Activated CD8-positive, alpha-beta memory T cell treated with anti-CD3 and anti-CD28 coated beads, Interleukin-2, amount 50 U/mL, for 4 hours (primary cell): ENCODE results near the gene CD200R1L.

Experiments
- DNase-seq: peaks from one replicate; pipeline ENCODE4 v3.0.0-alpha.2; 2020

CD200R1L gene

DNA sequence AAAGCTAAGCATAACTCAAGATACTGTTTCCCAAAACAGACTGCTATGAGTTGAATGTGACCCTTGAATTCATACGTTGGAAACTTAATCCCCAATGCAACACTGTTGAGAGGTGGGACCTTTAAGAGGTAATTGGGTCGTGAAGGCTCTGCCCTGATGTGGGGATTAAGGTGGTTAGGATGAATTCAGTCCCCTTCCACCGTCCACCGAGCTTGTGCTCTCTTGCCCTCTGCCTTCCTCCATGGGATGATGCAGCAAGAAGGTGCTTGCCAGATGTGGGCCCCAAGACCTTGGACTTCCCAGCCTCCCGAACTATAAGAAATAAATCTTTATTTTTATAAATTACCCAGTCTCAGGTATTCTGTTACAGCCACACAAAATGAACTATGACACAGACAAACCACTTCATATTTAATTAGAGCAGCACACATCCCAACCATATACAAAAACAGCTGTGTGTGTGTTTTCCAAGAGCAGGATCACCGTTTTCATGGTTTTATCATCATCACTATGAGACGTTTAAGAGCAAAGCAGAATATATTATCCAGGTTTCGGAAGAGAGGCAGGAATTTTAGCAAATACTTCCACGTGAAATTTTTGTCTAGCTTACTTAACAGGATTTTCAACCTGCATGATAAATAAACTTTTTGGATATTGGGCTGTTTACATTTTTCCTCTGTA, 61.2 kb downstream of the CD200R1L start:
- DNase-seq, result no peak

DNA sequence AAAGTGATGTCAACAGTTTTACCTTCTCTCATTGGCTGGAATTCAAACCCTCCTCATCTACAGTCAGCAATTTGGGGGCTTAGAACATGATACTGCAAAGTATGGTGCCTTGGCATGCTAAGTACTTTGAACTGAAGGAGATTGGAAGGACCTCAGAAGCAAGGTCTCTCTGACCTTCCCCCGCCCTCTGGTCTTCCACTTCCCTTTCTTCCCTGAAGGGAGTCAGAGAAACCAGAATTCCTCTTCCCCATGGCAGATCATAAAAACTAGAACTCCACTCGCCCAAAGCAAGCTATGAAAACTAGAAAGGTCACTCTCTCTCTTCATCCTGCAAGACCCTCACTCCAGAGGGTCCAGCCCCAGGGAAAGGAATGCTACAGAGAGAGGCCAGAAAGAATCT, 64.2 kb downstream of the CD200R1L start:
- no peak for DNase-seq

GRCh38 chr3:112781599-112781998, 65.1 kb downstream of the CD200R1L start:
- DNase-seq, result no peak

GRCh38 chr3:112779558-112780480, 66.8 kb downstream of the CD200R1L start:
- no peak for DNase-seq

GRCh38 chr3:112779011-112779410, 67.7 kb downstream of the CD200R1L start:
- no peak for DNase-seq

DNA sequence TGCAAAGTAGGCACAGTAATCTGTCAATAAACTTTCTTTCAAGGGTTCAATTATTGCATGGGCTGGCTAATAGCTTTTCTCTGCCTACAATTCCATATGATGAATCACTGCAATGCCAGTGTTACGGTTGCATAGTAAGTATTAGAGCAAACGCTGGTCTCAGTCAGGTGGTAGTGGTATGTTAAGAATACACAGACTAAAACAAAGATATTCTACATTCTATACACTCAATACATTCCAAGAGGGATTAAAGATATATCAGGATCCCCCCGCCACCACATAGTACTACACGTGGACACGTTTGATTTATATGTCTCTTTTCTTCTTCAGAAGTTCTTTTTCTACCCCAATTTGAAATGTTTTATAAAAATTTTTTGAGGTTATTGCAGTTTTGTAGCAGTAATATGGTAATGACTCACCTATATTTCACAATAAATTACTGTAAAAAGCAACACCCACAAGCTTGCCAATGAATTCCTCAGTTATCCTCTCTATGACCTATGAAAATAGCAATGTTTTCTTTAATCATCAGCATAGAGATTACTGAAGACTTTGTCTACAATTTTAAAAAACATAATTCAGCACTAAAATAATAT, 68.2 kb downstream of the CD200R1L start:
- DNase-seq, result no peak

DNA sequence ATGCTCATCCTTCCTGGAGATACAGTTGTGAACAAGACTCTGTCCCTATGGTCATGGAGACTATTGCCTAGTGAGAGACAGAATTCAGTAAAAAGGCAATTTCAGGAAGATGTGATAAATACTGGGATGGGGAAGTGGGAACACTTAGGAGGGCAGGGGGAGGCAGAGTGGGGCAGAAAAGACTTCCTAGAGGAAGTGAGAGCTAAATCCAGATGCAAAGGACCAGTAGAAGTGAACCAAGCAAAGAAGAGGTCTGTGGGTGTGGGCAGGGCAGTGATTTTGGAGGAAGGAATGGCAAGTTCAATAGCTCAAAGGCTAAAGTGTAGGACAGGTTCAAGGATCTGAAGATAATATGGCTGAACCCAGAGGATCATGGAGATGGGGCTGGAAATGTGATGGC, 68.9 kb downstream of the CD200R1L start:
- no peak for DNase-seq

- DNase-seq, result no peak
These were observed 69.8 kb downstream of the CD200R1L start for GRCh38 chr3:112776836-112777235.

DNA sequence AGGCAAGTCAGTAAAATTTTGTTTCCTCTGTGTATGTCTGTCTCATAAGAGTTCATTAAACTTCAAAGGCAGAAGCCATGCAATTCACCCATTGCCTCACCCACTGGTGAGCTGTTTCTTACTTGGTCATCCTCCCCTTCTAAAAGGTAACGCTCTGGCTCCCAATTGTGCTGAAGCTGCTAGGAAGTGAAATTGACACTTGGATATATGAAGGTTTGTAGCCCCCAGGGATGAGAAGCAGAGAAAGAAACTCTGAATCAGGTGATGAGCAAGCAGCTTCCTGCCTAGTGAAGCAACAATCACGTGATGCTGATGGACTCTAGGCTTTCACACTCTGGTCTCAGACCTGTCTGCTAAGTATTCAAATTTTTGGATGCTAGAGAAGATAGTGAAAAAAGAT, 70.7 kb downstream of the CD200R1L start:
- no peak for DNase-seq

- DNase-seq, result no peak
These were observed 71.5 kb downstream of the CD200R1L start for GRCh38 chr3:112775011-112775742.

DNA sequence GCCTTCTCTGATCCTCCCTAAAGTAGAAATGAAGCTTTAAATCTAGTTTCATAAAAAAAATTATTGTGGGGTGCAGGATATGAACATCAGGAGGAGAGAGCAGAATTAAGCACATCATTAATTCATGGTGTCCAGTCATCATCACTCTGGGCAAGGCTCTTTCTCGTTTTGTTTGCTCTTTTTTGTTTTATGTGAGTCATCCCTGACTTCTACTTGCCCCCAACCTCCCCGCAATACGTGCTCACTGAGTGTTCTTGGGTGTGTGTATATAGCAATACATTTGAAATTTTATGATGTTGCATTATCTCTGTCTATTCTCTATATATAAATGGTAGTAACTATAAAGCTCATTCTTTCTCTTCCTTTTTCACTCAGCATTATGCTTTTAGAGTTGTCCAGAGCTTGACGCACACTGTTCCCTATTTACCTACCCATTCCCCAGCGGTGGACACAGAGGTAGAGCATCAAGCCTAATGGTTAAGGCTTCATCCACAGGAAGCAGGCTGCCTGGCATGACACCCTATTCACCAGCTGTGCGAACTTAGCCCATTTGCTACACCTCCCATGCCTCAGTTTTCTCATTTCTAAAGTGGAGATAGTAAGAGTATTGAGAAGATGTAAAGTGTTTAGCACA, 72.3 kb downstream of the CD200R1L start:
- DNase-seq, result no peak

GRCh38 chr3:112773864-112774263, 72.8 kb downstream of the CD200R1L start:
- DNase-seq, result no peak

- DNase-seq, result no peak
These were observed 75.7 kb downstream of the CD200R1L start for GRCh38 chr3:112770951-112771350.

GRCh38 chr3:112770032-112770626, 76.5 kb downstream of the CD200R1L start:
- DNase-seq, result no peak

DNA sequence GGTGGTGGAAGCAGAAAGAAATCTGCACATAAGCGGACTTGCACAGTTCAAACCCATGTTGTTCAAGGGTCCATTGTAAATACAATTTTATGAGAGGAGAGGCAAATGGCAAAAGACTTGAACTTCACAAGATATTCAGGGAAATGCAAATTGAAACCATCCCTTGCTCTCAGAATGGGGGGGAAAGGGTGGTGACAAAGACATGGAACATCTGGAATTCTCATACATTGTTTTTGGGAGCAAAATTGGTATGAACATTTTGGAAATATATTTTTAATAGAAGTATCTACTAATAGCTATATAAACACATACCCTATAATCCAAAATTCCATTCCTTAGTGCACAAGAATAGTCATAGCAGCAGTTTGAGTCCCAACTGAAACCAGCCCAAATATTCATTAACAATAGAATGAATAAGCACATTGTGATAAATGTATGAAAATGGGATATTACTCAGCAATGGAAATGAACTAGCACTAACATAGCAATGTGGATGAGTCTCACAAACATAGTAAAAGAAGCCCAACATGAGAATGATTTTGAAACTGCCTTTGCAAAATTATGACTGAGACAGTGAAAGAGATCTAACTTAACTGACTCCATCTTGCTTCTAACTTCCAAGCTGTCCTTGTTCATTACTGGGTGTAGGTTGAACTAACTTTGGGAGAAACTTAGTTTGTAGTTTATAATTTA, 77.2 kb downstream of the CD200R1L start:
- no peak for DNase-seq

GRCh38 chr3:112767777-112768176, 78.9 kb downstream of the CD200R1L start:
- DNase-seq, result no peak

GRCh38 chr3:112767177-112767576, 79.5 kb downstream of the CD200R1L start:
- no peak for DNase-seq
